Calu3 (cell line): ENCODE data around the gene ELMOD3. TPM values are rescaled to one million over a fixed set of nuclear protein-coding genes. Genes with fewer than 3 reads are reported as not detected.
"Not testable (repeated sequence)": the region's sequence is repeated elsewhere in the genome, so short reads cannot be mapped to it uniquely, and the experiment has no call there.

Source experiments
- BruUV-seq: library from RNA; stranded (reverse); fragments of 400-500 nt; replicated peaks from 2 replicates; lab custom pipeline; 2021; lab: Mats Ljungman, UMichigan
- CTCF ChIA-PET: fragments of 300-600 bp; sonication (Branson Sonifier 250); formaldehyde crosslinking; loops from one replicate; lab custom pipeline; 2022; ENCODE audit warnings: antibody characterized with exemption; lab: Charles Lee
- DNase-seq: peaks from one replicate; pipeline ENCODE4 v3.0.0; 2022
- H3K27ac Mint-ChIP-seq: one replicate; pipeline ENCODE4 v1.8.0; 2022; ENCODE audit warnings: mixed read lengths; ENCODE audit not compliant: unreplicated experiment
- H3K27me3 Mint-ChIP-seq: one replicate; pipeline ENCODE4 v1.8.0; 2022; ENCODE audit warnings: mixed read lengths; ENCODE audit not compliant: unreplicated experiment
- H3K36me3 Mint-ChIP-seq: one replicate; pipeline ENCODE4 v1.8.0; 2022; ENCODE audit warnings: mild to moderate bottlenecking, moderate library complexity, mixed read lengths; ENCODE audit not compliant: insufficient read depth, unreplicated experiment
- H3K4me1 Mint-ChIP-seq: one replicate; pipeline ENCODE4 v1.8.0; 2022; ENCODE audit warnings: mild to moderate bottlenecking, low read depth, mixed read lengths; ENCODE audit not compliant: unreplicated experiment
- H3K4me3 Mint-ChIP-seq: one replicate; pipeline ENCODE4 v1.8.0; 2022; ENCODE audit warnings: mild to moderate bottlenecking, low read depth, moderate library complexity, mixed read lengths; ENCODE audit not compliant: unreplicated experiment
- H3K9me3 Mint-ChIP-seq: one replicate; pipeline ENCODE4 v1.8.0; 2022; ENCODE audit warnings: low read depth, mixed read lengths; ENCODE audit not compliant: unreplicated experiment
- CTCF ChIP-seq: fragments of 200-600 bp; IDR thresholded peaks from one replicate; pipeline ENCODE4 v1.8.0; 2022; ENCODE audit warnings: antibody characterized with exemption; ENCODE audit not compliant: unreplicated experiment
- intact Hi-C: fragments of 100-400 bp; cut with micrococcal nuclease; formaldehyde crosslinking; loops from one replicate; pipeline ENCODE4 v1.10.0; 2022; ENCODE audit not compliant: unreplicated experiment
- total RNA-seq: library from RNA; stranded (reverse); gene quantifications from 2 replicates; pipeline ENCODE4 v1.2.3, GENCODE V29; 2022

Gene ELMOD3
- total RNA-seq, 1 experiment from 2014 or later: 12.9 TPM

- TF ChIP-seq CTCF: no peak
- Mint-ChIP-seq H3K9me3 (no peaks in the 10 kb centered on the region), H3K36me3 (no peaks in the 10 kb centered on the region), H3K27ac (no peak overlapping the region), H3K4me3 (no peak overlapping the region), H3K27me3 (no peaks in the 10 kb centered on the region), H3K4me1 (no peaks in the 10 kb centered on the region)
- CTCF ChIA-PET: no interaction called here
- no TSS peak for BruUV-seq
- DNase-seq: no peak
- intact Hi-C loops: no loop called here
Observed at GRCh38 chr2:85377083-85377482, 22.5 kb downstream of the ELMOD3 start.

DNA sequence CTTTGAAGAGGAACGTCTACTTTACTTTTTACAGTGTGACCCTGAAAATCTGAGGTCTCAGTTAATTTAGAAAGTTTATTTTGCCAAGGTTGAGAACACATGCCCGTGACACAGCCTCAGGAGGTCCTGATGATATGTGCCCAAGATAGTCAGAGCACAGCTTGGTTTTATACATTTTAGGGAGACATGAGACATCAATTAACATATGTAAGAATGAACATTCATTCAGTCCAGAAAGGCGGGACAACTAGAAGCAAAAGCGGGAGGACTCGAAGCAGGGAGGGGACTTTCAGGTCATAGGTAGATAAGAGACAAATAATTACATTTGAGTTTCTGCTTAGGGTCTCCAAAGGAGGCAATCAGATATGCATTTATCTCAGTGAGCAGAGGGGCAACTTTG lies 23.7 kb downstream of the ELMOD3 start:
- Mint-ChIP-seq H3K27me3 (no peaks in the 10 kb centered on the region), H3K36me3 (no peaks in the 10 kb centered on the region), H3K4me3 (no peak overlapping the region), H3K9me3 (no peaks in the 10 kb centered on the region), H3K4me1 (no peaks in the 10 kb centered on the region), H3K27ac (no peak overlapping the region)
- DNase-seq: no peak
- intact Hi-C loops: no loop called here
- no TSS peak for BruUV-seq
- TF ChIP-seq CTCF: no peak
- CTCF ChIA-PET: no interaction called here

DNA sequence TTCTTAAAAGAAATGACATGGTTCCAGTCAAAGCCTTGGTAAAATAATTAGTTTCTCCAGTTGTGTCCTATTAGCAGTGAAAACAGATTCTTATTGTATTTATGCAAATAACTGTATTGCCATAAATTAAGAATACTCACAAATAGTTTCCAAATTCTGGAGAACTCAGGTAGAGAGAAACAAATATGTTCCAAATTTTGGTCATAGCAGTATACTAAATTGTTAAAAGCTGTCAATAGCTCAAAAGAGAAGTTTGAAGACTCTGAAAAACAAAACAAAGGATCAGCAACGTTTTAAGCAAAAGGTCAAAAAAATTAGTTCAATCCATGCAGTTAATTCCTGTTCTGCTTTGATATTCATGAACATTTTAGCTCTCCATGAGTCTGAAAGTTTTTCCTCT lies 25.5 kb downstream of the ELMOD3 start:
- DNase-seq: no peak
- no peak overlapping the region for H3K27ac Mint-ChIP-seq
- no TSS peak for BruUV-seq

DNA sequence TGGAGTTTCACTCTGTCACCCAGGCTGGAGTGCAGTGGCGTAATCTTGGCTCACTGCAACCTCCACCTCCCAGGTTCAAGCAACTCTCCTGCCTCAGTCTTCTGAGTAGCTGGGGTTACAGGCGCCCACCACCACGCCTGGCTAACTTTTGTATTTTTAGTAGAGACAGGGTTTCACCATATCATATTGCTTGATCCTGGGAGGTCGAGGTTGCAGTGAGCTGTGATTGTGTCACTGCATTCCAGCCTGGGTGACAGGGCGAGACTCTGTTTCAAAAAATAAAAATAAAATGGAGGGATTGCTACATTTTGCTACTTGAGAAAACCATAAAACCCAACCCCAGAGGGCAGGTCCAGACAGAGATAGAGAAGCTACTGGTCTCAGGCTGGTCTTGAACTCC lies 28.6 kb downstream of the ELMOD3 start:
- CTCF ChIA-PET: interaction anchor here (0.6 to 0.9 kb wide), 2 partner anchors 31 to 1392 kb away, joined by 3 read pairs; no protein-coding TSS in a partner anchor
- intact Hi-C loops, H3K27me3 Mint-ChIP-seq: not testable (repeated sequence)

More for the DNA sequence above, 25.5 kb downstream of the ELMOD3 start:
- Mint-ChIP-seq H3K4me1 (no peaks in the 10 kb centered on the region), H3K27me3 (no peaks in the 10 kb centered on the region), H3K36me3 (peaks cover 7% of the 10 kb centered on the region), H3K4me3 (no peak overlapping the region), H3K9me3 (no peaks in the 10 kb centered on the region)
- TF ChIP-seq CTCF: no peak
- intact Hi-C loops: no loop called here
- CTCF ChIA-PET: no interaction called here

GRCh38 chr2:85383850-85384249 lies 29.3 kb downstream of the ELMOD3 start:
- DNase-seq: no peak
- no peaks in the 10 kb centered on the region for H3K4me1 Mint-ChIP-seq
- no peak overlapping the region for H3K27ac Mint-ChIP-seq
- H3K4me3 Mint-ChIP-seq: no peak overlapping the region
- intact Hi-C loops: no loop called here
- peaks cover 8% of the 10 kb centered on the region for H3K36me3 Mint-ChIP-seq
- CTCF ChIA-PET: no interaction called here
- BruUV-seq: no TSS peak
- no peak for TF ChIP-seq CTCF
- H3K27me3 Mint-ChIP-seq: no peaks in the 10 kb centered on the region
- H3K9me3 Mint-ChIP-seq: no peaks in the 10 kb centered on the region

More for the DNA sequence above, 28.6 kb downstream of the ELMOD3 start:
- not testable (repeated sequence) for H3K36me3 Mint-ChIP-seq, H3K4me1 Mint-ChIP-seq, H3K27ac Mint-ChIP-seq, DNase-seq, BruUV-seq, H3K4me3 Mint-ChIP-seq, H3K9me3 Mint-ChIP-seq
